GM21619 (cell line): ENCODE measurements around the gene ZDHHC1.

Experiments used
- ATAC-seq: cut with Tn5 transposase; IDR thresholded peaks from one replicate; pipeline ENCODE4 v1.9.1; 2021; ENCODE audit not compliant: unreplicated experiment

The ZDHHC1 gene

DNA sequence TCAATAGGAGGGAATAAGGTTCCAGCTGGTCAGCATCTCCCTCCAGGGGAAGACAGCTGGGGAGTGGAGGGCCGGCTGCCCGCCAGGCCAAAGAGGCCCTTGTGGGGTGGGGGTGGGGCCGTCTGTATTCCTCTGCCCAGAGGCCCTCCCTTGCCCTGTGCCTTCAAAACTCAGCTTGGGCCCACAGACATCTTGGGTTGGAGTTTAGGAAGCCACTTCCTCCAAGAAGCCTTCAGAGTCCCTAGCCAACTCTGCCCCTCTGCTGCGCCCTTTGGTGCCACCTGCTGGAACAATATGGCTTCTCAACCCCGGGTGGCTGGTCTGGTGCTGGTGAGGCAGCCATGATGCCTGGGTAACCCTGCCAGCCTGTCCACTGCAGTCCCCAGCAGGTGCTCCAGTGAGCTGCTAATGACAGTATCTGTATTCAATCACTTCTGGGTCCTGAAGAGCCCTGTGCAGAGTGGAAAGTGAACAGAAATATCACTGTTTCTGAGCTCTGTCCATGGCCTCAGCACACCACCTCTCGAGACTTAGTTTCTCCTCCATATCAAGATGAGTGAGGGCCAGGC, 31.3 kb upstream of the ZDHHC1 start:
- ATAC-seq = no peak

DNA sequence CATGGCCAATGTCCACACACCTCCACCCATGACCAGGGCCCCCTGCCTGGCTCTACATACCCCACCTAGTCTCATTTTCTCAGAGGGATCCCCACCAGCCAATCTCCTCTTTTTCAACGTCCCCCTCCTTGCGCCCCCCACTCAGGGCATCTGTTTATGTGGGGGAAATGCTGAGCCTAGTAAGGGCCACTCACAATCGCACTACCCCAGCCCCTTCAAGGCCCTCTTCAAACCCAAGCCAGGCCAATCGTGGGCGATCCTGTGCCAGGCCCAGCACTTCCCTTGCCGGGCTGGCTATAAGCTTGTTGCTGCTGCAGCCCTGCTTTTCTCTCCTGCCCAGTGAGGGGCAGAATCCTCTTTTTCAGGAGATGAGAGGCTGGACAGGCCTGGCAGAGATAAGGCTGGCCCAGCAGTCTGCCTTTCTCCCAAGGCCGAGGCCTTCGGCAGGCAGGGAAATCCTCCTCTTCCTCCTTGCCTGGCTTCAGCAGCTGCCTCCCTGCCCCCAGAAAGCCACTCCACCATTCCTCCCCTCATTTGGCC, 30.8 kb upstream of the ZDHHC1 start:
- ATAC-seq = no peak

DNA sequence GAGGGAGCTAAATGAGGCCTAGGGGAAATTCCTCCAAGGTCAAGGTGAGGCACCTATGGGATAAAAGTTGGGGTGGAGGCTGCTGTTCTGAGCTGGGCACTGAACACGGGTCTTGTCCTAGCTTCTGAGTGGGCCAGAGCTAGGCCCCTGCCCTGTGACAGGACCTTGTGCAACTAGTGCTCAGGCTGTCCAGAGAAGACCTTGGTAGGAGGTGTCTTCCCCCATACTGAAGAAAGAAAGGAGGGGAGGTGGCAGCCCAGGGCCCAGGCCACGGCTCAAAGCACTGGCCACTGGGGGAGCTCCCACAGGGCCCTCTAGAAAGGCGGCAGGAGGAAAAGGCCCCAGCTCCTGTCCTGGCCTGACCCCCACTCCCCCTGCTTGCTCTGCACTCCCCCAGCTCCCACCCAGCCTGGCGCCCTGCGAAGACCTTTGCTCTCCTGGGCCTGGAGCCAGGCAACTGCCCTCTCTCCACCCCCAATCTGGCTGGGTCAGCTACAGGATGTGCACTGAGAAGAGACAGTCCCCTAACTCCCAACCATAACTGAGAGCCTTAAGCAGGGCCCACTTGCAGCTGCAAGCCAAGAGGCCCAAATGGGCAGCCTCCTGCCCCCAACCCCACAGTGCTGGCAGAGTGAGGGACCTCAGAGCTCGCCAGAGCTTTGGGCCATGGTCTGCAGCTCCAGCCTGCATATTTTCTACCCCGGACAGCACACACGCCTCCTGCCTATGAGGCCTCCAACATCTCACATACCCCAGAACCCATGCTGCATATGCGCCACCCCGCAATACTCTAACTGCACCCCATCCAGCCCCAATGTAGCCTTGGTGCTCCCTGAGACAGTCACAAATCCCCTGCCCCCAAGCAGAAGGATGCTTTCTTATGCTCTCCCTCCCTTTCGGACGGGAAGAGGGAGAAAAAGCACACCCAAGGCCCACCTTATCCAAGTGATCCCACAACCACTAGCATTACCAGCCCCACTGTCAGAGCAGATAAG, 29.9 kb upstream of the ZDHHC1 start:
- ATAC-seq = no peak

DNA sequence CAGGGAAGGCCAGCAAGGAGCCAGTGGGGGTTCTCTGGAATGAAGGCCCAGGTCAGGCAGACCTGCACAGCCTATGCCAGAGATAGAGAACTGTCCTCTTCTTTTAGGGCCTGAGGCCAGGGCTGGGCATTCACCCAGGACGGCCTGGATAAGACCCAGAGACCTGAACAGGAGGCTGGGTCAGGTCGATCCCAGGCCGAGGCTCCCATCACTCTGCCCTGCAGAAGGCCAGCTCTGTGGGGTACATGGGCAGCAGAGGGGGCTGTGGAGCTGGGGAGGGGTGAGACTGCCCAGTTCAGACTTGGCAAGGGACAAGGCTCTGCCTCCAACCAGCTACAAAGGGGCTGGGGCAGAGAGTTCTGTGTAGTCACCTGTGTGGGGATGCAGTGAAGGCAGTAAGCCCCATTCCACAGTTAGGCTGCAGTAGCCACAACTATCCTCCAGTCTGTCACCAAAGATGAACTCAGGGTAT, 29.2 kb upstream of the ZDHHC1 start:
- ATAC-seq = no peak

DNA sequence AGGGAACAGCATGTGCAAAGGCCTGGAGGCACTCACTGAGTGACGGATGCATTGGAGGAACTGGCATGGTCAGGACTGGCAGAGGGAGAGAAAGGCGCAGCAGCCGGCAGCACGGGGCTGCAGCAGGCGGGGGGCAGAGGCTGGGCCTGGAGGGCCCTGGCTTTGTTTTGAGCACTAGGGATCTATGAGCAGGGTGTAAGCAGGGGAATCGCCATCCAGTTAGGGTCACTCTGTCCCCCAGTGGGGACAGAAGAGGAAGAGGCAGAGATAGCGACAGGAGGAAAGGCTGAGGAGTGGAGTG, 28.8 kb upstream of the ZDHHC1 start:
- no peak for ATAC-seq

DNA sequence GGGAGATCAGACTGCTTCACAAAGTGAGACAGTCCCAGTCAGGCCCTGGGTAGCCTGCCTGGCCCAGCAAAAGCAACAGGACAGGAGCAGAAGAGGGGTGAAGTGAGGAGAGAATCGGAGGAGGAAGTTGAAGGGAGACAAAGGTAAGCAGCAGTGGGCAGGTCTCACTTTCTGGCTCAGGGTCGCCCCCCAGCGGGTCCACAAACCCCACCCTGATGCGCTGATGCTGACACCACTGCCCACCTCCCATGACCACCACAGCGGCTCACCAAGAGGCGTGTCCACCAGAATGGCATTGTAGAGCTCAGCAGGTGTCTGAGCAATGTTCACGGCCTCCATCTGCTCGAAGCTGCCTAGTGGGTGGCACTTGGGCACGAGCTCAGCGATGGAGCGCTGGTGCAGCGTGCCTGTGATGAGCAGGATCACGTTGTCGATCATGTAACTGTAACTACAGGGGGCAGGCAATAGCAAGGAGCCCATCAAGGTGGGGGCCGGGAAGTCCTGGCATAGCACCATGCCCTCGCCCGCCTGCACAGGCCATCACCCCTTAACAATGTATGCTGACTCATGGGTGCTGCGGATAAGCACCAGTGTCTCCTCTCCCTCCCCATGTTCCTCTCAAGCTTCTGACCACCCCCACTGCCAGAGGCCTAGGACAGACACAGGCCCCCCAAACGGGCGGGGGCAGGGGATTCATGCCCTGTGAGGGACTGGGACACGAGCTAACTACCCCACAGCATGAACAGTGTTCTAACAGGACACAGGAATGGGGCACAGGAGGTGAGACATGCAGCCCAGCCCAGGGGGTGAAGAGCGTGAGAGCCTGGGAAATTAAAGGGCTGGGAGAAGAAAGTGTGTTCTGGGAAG, 28.2 kb upstream of the ZDHHC1 start:
- no peak for ATAC-seq

DNA sequence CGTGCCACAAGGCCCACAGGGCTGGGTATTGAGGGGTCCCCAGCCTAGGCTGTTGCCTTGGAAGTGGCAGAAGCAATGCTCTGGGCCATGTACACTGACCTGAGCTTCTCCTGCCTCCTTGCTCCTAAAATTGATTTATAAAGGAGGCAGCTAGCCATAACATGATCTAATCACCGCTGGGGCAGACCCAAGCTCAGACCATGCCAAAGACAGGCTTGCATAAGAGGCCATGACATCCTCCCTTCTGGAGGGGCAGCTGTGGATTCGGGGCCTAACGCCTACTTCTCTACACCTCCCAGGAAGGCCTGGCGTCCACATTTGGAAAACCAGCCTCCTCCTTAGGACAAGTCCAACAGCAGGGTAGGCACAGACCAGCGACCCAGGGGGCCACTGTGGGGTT, 27.0 kb upstream of the ZDHHC1 start:
- ATAC-seq = no peak

DNA sequence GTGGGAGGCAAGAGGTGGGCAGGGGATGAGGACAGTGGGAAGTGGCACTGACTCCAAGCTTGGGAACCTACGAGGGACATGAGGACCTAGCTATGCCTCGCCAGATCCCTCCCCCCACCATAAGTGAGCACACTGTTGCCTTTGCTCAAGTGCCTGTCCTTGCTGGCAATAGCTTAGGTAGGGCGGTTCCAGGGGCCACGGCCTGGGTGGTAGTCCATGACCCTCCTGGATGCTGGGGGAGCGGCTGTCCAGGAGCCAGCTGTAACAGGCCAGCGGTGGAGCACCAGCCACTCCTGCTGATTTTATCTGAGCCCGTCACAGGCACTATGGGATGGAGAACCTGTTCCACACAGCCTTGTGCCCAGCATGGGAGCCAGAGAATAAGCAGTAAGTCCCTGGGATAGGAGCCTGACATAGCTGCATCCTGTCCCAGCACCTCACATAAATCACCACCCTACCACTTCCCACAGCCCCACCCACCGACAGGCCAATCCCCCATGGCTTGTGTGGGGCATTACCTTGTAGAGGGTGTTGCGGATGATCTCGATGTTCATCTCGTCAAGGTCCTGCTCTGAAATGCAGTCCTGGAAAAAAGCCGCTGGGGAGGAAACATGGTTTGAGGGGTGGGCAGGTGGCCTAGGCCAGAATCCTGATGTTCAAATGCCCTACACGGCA, 26.4 kb upstream of the ZDHHC1 start:
- no peak for ATAC-seq

DNA sequence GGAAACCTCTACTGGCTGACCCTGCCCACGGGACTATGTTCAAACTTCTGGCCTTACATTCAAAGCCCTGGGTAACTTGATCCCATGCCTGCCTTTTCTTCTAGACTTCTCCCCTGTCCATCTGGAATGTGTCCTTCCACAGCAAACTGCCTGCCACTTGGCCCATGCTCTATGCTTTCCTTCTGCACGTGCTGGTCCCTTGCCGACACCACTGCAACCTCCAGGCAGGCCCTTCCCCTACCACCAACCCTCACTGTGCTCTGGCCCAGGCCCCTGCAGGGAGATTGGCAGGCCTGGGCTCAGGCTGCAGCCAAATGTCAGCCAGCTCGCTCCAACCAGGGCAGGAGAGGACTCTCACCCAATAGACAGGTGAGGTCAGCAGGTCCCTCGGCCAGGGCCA, 25.6 kb upstream of the ZDHHC1 start:
- no peak for ATAC-seq

DNA sequence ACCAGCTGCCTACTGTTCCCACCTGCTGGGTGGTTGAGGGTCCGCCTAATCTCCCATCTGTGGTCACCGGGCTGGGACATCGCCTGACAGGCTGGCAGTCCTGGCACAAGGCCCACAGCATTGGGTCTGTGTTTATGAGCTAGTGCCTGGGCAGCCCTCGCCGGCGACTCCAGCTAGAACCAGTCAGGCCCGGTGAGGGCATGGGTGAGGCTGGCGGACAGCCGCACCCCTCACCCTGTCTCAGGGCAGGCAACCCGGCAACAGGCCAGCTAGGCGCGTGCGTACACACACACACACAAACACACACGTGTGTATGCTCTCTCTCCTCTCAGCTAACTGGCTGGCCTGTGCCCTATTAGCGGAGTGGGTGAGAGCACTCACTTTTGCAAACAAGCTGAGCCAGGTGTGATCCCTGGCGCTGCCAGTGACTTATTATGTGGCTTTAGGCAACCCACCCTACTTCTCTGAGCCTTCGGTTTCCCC, 25.0 kb upstream of the ZDHHC1 start:
- no peak for ATAC-seq

DNA sequence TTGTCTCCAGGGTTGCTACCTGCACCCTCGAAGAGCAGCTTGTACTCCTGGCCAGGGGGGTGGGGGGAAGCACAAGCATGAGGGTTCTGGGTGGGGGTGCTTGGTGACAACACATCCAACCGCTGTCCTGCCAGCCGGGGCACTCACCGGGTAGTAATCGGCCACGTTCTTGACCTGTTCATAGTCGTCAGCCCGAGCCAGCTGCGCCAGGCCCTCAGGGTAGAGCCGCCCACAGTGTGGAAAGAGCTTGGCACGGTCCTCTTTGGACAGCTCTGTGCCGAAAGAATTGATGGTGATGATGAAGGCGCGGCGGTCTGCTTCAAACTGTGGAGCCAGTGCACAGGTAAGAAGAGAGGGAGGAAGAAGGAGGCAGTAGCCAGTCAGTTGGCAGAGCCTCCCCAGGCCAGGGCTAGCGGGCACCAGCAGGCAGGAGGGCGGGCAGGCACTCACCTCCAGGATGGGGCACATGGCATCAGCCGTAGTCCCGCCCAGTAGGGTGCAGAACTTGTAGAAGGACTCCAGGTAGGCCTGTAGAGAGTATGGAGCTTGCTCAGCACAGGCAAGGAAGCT, 22.6 kb upstream of the ZDHHC1 start:
- ATAC-seq = no peak

DNA sequence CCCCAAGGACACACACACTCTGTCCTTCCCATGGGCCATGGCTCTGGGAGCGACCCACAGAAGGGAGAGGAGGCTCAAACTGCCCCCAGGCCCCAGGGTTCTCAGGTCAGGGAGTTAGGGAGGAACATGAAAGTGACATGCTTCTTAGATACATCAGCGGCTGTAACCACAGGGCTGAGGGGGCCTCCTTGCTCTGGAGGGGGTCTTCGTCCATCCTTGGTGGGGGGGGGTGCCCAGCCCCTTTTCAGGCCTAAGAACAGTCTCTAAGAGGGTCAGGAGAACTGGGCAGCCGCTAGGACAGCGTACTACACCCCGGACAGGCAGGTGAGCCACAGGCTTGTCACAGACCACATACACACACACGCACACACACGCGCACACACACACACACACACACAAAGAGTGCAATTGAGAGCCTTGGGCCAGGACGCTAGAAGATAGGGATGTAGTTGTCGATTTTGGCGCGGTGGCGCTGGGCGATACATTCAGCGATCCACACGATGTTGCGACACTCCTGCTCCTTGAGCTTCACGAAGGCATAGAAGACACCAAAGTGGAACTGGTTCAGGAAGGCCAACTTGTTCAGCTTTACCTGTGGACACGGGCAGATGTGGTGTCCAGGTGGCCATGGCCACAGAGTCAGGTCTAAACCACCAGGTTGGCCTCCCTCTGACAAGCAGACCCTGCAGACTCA, 22.0 kb upstream of the ZDHHC1 start:
- ATAC-seq = no peak

DNA sequence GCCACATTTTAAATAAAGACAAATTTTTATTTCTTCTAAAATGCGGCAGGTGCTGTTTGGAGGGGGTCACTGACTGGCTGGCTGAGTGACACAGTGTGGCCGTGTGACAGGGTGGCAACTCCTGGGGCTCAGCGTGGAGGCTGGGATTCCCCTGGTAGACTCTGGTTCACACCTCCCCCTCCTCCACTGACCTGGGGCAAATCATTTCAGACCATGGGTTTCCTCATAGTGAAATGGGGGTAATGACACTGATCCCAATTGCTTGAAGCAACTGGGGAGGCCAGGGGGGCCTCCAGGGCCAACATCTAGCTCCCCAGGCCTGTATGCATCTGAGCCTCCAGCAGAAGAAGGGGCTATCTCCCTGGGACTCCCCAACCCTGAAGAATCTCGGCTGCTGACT, 21.2 kb upstream of the ZDHHC1 start:
- ATAC-seq = no peak

DNA sequence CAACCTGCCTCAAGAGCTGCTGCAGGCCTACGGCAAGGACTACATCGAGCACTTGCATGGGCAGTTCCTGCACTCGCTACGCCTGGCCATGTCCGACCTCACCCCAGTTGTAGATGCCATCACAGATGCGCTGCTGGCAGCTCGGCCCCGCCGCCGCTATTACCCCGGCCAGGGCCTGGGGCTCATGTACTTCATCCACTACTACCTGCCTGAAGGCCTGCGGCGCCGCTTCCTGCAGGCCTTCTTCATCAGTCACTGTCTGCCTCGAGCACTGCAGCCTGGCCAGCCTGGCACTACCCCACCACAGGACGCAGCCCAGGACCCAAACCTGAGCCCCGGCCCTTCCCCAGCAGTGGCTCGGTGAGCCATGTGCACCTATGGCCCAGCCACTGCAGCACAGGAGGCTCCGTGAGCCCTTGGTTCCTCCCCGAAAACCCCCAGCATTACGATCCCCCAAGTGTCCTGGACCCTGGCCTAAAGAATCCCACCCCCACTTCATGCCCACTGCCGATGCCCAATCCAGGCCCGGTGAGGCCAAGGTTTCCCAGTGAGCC, 20.4 kb upstream of the ZDHHC1 start:
- no peak for ATAC-seq

DNA sequence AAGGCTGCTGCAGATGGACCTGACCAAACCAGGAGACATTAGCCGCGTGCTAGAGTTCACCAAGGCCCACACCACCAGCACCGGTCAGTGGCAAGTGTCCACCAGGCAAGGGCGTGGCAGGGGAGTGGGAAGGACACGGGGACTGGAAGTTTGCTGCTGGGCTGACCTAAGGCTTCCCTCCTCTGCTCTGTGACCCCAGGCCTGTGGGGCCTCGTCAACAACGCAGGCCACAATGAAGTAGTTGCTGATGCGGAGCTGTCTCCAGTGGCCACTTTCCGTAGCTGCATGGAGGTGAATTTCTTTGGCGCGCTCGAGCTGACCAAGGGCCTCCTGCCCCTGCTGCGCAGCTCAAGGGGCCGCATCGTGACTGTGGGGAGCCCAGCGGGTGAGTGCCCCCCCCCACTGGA, 19.5 kb upstream of the ZDHHC1 start:
- no peak for ATAC-seq

DNA sequence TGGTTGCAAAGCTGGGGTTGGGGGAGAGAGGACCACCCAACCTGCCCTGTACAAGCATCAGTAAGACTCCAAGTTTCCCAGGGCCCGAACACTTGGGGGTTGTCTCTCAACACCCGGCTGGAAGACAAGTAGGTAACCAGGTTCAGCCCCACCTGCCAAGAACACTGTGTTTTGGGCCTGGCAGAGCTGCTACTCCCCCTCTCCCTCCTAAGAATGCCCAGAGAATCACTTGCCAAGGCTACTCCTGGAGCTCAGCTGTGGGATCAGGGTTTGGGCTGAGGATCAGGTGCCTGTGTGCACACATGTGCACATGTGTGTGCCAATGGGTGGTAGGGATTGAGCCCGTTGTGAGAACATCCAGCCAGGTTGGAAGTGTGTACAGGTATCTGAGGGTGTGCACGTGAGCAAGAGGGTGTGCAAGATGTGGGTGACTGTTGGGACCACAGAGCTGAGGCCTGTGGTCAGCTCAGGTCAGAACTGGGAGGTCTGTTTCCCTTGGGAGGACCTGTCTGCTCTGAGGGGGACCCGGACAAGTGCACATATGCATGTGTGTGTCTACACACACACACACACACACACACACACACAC, 16.9 kb upstream of the ZDHHC1 start:
- no peak for ATAC-seq

DNA sequence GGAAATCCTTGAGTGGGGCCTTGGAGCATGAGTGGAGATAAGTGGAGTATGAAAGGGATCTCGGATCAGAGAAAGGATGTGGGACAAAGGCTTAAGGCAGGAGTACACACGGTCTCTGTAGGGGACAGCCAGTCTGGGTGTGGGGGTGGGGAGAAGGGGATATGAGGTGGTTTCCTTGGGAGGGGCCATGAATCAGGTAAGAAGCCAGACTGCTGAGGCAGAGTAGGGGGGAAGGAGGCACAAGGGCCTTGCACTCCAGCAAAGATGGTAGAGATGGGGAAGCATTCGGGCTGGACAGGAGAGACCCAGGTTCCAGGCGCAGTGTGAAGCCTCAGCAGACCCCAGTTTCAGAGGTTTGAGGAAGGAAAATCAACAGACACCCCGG, 16.2 kb upstream of the ZDHHC1 start:
- no peak for ATAC-seq

DNA sequence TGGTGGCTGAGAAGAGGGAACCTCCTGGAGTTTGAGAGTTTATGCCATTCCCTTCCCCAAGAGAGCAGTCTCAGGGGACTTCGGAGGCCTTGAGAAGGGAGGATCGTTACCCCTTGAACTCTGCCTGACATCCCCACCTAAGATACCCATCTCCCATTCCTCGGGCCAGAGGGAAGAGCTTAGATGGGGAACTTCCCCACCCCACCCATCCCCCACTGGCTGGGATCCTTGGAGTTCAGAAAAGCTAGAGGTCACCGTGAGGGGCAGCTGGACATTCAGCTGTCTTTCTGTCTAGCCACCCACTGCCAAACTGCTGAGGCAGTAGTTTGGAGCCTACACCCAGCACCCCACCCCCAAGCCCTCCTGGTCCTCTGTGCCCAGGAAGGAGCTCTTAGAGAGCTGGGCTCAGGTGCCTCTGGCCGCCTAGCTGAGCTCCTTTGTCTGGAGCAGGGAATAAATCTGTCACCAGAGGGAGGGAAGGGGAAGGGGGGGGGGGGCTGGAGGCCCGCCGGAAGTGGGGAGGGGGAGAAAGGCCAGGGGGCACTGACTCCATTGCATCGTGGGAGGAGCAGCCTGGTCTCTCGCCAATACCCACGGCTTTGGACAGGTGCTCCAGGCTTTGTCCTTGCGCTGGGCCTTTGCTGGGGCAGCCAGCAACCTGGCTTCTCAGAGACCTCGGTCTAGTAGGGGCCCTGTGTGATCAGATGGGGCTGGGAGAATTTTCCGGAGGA, 15.7 kb upstream of the ZDHHC1 start:
- ATAC-seq = no peak
